BLaER1 (cell line): ENCODE results near the gene RIC3.
A peak's percentile ranks its signal among the peaks of the same experiment; 100 is the strongest.

Source experiments
- H3K27ac ChIP-seq: shearing (Covaris generic); formaldehyde crosslinking; 2 replicates; pipeline ENCODE4 v1.8.1; 2022
- H3K27me3 ChIP-seq: shearing (Covaris generic); formaldehyde crosslinking; 2 replicates; pipeline ENCODE4 v1.8.1; 2022
- H3K36me3 ChIP-seq: shearing (Covaris generic); formaldehyde crosslinking; 2 replicates; pipeline ENCODE4 v1.8.1; 2022
- H3K4me1 ChIP-seq: shearing (Covaris generic); formaldehyde crosslinking; 2 replicates; pipeline ENCODE4 v1.8.1; 2022
- H3K4me2 ChIP-seq: shearing (Covaris generic); formaldehyde crosslinking; 2 replicates; pipeline ENCODE4 v1.8.1; 2022
- H3K4me3 ChIP-seq: shearing (Covaris generic); formaldehyde crosslinking; 2 replicates; pipeline ENCODE4 v1.8.1; 2022
- H3K9ac ChIP-seq: shearing (Covaris generic); formaldehyde crosslinking; 2 replicates; pipeline ENCODE4 v1.8.1; 2022
- H3K9me3 ChIP-seq: shearing (Covaris generic); formaldehyde crosslinking; 2 replicates; pipeline ENCODE4 v1.8.1; 2022
- H4K20me1 ChIP-seq: shearing (Covaris generic); formaldehyde crosslinking; 2 replicates; pipeline ENCODE4 v1.8.1; 2022
- Cebpa-rat ChIP-seq: shearing (Covaris generic); IDR thresholded peaks from 2 replicates; pipeline ENCODE4 v1.8.1; 2022

The RIC3 gene

GRCh38 chr11:8099291-8099899 is 69.4 kb downstream of the RIC3 start:
- H3K36me3 ChIP-seq = peaks cover 75% of the 10 kb centered on the region
- no peak overlapping the region for H3K4me3 ChIP-seq
- no peaks in the 10 kb centered on the region for H3K9me3 ChIP-seq
- H3K4me2 ChIP-seq = no peak overlapping the region
- no peak overlapping the region for H3K27ac ChIP-seq
- H3K27me3 ChIP-seq = no peaks in the 10 kb centered on the region
- TF ChIP-seq Cebpa-rat = no peak
- H4K20me1 ChIP-seq = no peaks in the 10 kb centered on the region
- no peak overlapping the region for H3K9ac ChIP-seq
- H3K4me1 ChIP-seq = peaks cover 16% of the 10 kb centered on the region

GRCh38 chr11:8098879-8099278 is 69.9 kb downstream of the RIC3 start:
- Histone ChIP-seq H3K27me3 (no peaks in the 10 kb centered on the region), H3K4me1 (peaks cover 22% of the 10 kb centered on the region), H4K20me1 (no peaks in the 10 kb centered on the region), H3K9ac (no peak overlapping the region), H3K4me2 (no peak overlapping the region), H3K4me3 (no peak overlapping the region), H3K9me3 (no peaks in the 10 kb centered on the region), H3K36me3 (peaks cover 76% of the 10 kb centered on the region), H3K27ac (no peak overlapping the region)
- no peak for TF ChIP-seq Cebpa-rat

GRCh38 chr11:8098361-8098760 is 70.5 kb downstream of the RIC3 start:
- Histone ChIP-seq H3K27ac (no peak overlapping the region), H3K9ac (no peak overlapping the region), H3K4me3 (no peak overlapping the region), H4K20me1 (no peaks in the 10 kb centered on the region), H3K9me3 (no peaks in the 10 kb centered on the region), H3K4me1 (peaks cover 27% of the 10 kb centered on the region), H3K27me3 (no peaks in the 10 kb centered on the region), H3K36me3 (peaks cover 76% of the 10 kb centered on the region), H3K4me2 (no peak overlapping the region)
- no peak for TF ChIP-seq Cebpa-rat

GRCh38 chr11:8097926-8098325 is 70.9 kb downstream of the RIC3 start:
- Histone ChIP-seq H3K4me2 (no peak overlapping the region), H3K9me3 (no peaks in the 10 kb centered on the region), H3K27ac (no peak overlapping the region), H3K4me3 (no peak overlapping the region), H3K36me3 (peaks cover 74% of the 10 kb centered on the region), H3K27me3 (no peaks in the 10 kb centered on the region), H4K20me1 (no peaks in the 10 kb centered on the region), H3K9ac (no peak overlapping the region), H3K4me1 (peaks cover 31% of the 10 kb centered on the region)
- TF ChIP-seq Cebpa-rat = no peak

- H3K4me1 ChIP-seq = peaks cover 36% of the 10 kb centered on the region
- no peaks in the 10 kb centered on the region for H3K9me3 ChIP-seq
- no peak overlapping the region for H3K27ac ChIP-seq
- H3K36me3 ChIP-seq = peaks cover 70% of the 10 kb centered on the region
- H3K4me2 ChIP-seq = no peak overlapping the region
- no peak for TF ChIP-seq Cebpa-rat
- no peak overlapping the region for H3K4me3 ChIP-seq
- H3K27me3 ChIP-seq = no peaks in the 10 kb centered on the region
- H3K9ac ChIP-seq = no peak overlapping the region
- no peaks in the 10 kb centered on the region for H4K20me1 ChIP-seq
Observed at GRCh38 chr11:8097468-8097867, 71.4 kb downstream of the RIC3 start.

GRCh38 chr11:8097062-8097461 is 71.8 kb downstream of the RIC3 start:
- Histone ChIP-seq H3K36me3 (peaks cover 65% of the 10 kb centered on the region), H3K4me2 (no peak overlapping the region), H3K27me3 (no peaks in the 10 kb centered on the region), H3K4me3 (no peak overlapping the region), H3K4me1 (peaks cover 40% of the 10 kb centered on the region), H3K9ac (no peak overlapping the region), H3K27ac (no peak overlapping the region), H4K20me1 (no peaks in the 10 kb centered on the region), H3K9me3 (no peaks in the 10 kb centered on the region)
- no peak for TF ChIP-seq Cebpa-rat

- peaks cover 45% of the 10 kb centered on the region for H3K4me1 ChIP-seq
- H3K27me3 ChIP-seq = no peaks in the 10 kb centered on the region
- H3K36me3 ChIP-seq = peaks cover 63% of the 10 kb centered on the region
- H3K9me3 ChIP-seq = no peaks in the 10 kb centered on the region
- H3K4me3 ChIP-seq = no peak overlapping the region
- no peaks in the 10 kb centered on the region for H4K20me1 ChIP-seq
- TF ChIP-seq Cebpa-rat = no peak
- no peak overlapping the region for H3K27ac ChIP-seq
- H3K4me2 ChIP-seq = no peak overlapping the region
- H3K9ac ChIP-seq = no peak overlapping the region
Observed at GRCh38 chr11:8096575-8096974, 72.2 kb downstream of the RIC3 start.

GRCh38 chr11:8095806-8096522 is 72.9 kb downstream of the RIC3 start:
- H3K27me3 ChIP-seq = no peaks in the 10 kb centered on the region
- H3K9ac ChIP-seq = peak overlapping the region; percentile 4; the same call in 1 of the 2 replicates
- peak overlapping the region; percentile 55 for H3K4me2 ChIP-seq
- TF ChIP-seq Cebpa-rat = no peak
- peaks cover 51% of the 10 kb centered on the region for H3K4me1 ChIP-seq
- no peak overlapping the region for H3K4me3 ChIP-seq
- no peaks in the 10 kb centered on the region for H3K9me3 ChIP-seq
- no peaks in the 10 kb centered on the region for H4K20me1 ChIP-seq
- H3K27ac ChIP-seq = 0 out of 2 replicates have a peak overlapping the region, but pooled peaks have one; percentile 11
- H3K36me3 ChIP-seq = peaks cover 57% of the 10 kb centered on the region

- Histone ChIP-seq H3K4me3 (no peak overlapping the region), H3K4me2 (peak overlapping the region; percentile 55), H3K36me3 (peaks cover 51% of the 10 kb centered on the region), H3K4me1 (peaks cover 51% of the 10 kb centered on the region), H3K9ac (peak overlapping the region; percentile 4; the same call in 1 of the 2 replicates), H3K9me3 (no peaks in the 10 kb centered on the region), H3K27ac (peak overlapping the region; percentile 11; the same call in 1 of the 2 replicates), H3K27me3 (no peaks in the 10 kb centered on the region), H4K20me1 (no peaks in the 10 kb centered on the region)
- TF ChIP-seq Cebpa-rat = no peak
Observed at GRCh38 chr11:8095371-8095770, 73.5 kb downstream of the RIC3 start.

- no peaks in the 10 kb centered on the region for H3K9me3 ChIP-seq
- H3K36me3 ChIP-seq = peaks cover 44% of the 10 kb centered on the region
- peaks cover 51% of the 10 kb centered on the region for H3K4me1 ChIP-seq
- 0 out of 2 replicates have a peak overlapping the region, but pooled peaks have one; percentile 39 for H3K4me2 ChIP-seq
- H3K4me3 ChIP-seq = no peak overlapping the region
- H4K20me1 ChIP-seq = no peaks in the 10 kb centered on the region
- H3K27me3 ChIP-seq = no peaks in the 10 kb centered on the region
- no peak for TF ChIP-seq Cebpa-rat
- H3K27ac ChIP-seq = peak overlapping the region; percentile 15; the same call in 1 of the 2 replicates
- H3K9ac ChIP-seq = peak overlapping the region; percentile 4; the same call in 1 of the 2 replicates
Observed at GRCh38 chr11:8094656-8095055, 74.2 kb downstream of the RIC3 start.
